HG03571 (cell line): ENCODE data around the gene NAV2.
"Not testable (repeated sequence)": the region's sequence is repeated elsewhere in the genome, so short reads cannot be mapped to it uniquely, and the experiment has no call there.

Experiments used
- ATAC-seq: cut with Tn5 transposase; IDR thresholded peaks from one replicate; pipeline ENCODE4 v1.9.1; 2021; ENCODE audit not compliant: unreplicated experiment

NAV2 gene

DNA sequence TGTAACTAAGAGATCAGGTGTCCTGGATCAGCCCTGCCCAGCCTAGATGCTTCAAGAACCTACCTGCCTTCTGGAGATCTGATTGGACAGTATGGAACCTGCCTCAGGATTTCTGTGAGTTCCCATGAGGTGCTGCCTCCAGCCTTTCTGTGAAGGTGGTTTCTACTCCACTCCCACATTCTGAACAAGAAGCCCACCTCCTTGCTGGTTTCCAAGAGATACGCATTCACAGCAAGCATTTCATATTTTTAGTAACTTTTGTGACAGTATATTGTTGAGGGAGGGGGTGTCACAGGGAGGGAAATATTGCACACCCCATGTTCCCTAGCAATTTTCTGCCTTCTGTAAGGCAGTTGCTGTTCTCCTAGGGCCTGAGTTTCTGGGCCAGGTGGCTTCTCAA is 204.4 kb downstream of the NAV2 start:
- ATAC-seq = no peak

- no peak for ATAC-seq
These were observed 205.8 kb downstream of the NAV2 start for GRCh38 chr11:19918302-19919049.

DNA sequence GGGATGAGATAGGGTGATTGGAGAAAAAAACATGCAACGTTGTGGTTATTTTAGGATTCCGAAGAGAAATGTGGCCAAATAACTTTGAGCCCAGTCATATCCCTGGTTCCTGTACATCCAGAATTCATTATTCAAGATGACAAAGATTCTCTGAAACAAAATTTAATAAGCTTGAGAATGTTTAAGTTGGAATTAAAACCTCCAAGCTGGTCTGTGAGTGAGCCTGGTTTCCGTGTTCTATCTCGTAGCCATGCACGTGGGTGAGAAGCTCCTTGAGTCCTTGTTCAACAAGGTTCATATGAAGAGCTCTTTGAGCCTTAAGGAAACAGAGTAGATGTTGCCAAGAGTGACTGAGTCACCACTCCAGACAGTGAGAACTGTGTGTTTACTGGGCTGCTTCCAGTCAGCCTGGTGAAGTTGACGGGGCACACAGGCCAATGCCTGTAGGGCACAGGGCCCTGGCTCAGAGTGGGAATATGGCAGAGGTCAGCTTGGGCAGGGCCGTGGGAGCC is 206.5 kb downstream of the NAV2 start:
- ATAC-seq = no peak

- no peak for ATAC-seq
These were observed 208.3 kb downstream of the NAV2 start for GRCh38 chr11:19920982-19921381.

- ATAC-seq = no peak
These were observed 209.5 kb downstream of the NAV2 start for GRCh38 chr11:19921976-19922688.

DNA sequence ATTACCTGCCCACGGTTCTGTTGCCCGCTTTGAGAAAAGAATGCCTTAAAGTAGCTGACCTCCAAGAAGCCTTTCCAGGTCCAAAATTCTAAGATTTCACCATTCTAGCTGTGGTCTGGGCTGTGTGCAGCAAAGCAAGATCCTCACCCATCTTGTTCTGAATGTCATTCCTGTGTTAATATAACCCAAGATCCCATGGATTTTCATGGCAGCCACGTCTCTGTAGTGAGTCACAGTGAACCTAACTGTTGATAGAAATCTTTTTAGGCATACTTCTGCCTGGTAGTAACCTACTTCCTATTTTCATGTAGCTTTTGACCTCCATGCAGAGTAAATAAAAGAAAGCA is 210.0 kb downstream of the NAV2 start:
- no peak for ATAC-seq

DNA sequence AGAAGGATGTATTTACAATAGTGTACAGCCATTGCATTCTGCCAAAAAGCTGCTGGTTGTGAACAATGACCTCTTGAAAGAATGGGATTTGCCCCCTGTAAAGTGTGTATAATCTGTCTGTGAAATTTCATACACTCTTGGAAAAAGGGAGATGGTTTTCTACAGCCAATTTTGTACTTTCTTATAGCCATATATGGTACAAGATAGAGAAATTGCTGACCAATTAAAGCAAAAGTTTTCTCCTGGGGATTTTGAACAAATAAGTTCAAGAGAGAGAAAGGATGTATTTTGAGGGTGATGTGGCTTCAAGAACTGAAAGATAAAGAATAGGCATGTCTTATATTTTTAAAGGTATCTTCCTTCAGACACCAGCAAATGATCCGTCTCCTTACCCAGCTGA is 211.0 kb downstream of the NAV2 start:
- ATAC-seq = no peak

DNA sequence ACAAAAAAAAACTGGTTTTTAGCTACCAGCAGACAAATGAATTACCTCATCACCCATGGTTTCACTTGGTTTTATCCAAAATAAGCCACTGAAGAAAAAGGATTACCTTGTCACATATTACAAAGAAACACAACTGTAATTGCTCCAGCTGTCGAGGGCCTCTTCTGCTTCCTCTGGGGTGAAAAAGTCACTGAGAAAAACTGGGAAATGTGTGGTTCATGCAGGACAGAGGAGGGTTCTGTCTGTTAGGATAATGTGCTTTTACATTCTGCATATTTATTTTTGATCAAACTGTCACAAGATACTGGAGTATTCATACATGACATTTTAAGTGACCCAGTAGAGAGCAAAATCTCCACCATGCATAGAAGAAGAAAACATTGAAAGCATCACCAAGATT is 211.7 kb downstream of the NAV2 start:
- ATAC-seq = no peak

DNA sequence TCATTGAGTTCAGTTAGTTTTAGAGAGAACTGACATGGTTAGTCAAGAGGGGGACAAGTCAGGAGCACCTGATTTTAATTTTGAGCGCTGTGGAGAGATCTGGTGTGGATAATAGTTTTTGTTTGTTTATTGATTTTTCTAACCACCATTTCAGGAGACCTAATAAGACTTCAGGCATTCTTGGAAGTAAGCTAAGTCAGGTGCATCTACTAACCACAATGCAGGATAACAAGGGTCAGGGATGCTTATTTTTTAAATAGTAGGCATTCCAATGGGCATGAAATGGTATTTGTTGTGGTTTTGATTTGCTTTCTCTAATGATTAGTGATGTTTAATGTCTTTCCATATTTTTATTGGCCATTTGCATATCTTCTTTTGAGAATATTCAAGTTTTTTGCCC is 212.1 kb downstream of the NAV2 start:
- no peak for ATAC-seq

GRCh38 chr11:19927403-19927802 is 214.8 kb downstream of the NAV2 start:
- ATAC-seq = not testable (repeated sequence)

DNA sequence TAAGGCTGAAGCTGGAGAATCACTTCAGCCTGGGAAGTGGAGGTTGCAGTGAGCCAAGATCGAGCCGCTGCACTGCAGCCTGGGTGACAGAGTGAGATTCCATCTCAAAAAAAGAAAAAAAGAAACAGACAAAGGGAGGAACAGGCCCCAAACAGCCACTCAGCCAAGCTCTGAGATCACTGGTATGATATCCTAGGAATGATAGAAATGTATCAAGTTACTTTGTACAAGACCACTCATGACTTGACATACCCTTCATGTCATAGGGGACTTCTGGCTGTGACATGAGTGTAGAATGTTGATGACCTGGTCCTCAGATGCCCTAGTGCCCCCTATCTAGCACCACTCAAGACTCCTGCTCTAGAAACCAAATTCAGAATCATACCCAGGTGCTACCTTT is 216.5 kb downstream of the NAV2 start:
- no peak for ATAC-seq

GRCh38 chr11:19929655-19930054 is 217.0 kb downstream of the NAV2 start:
- no peak for ATAC-seq

GRCh38 chr11:19931141-19931770 is 218.6 kb downstream of the NAV2 start:
- no peak for ATAC-seq

DNA sequence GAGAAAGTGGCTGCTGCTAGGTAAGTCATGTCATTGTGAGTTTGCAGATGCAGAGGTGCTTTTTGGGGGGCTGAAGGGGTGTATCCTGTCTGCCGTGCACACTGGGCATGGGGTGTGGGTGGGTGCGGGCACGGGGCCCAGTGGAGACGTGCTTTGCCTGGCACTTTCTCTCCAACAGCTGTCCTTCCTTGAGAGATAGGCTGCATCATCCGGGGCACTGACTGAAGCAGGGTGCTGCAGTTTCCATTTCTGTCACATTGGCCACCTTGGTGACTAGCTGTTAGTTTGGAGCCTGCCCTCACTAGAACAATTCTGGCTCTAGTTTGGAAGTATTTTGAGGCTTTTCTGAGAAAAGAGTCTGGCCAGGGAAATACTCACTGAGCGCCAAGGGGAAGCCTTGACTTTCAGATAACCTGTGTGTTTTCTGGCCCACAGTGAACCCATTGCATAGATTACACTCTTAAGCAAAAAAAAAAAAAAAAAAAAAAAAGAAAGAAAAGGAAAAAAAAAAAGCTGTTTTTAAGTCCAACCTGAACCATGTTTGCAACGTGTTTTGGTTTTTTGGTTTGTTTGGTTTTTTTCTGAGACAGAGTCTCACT is 219.2 kb downstream of the NAV2 start:
- ATAC-seq = no peak

DNA sequence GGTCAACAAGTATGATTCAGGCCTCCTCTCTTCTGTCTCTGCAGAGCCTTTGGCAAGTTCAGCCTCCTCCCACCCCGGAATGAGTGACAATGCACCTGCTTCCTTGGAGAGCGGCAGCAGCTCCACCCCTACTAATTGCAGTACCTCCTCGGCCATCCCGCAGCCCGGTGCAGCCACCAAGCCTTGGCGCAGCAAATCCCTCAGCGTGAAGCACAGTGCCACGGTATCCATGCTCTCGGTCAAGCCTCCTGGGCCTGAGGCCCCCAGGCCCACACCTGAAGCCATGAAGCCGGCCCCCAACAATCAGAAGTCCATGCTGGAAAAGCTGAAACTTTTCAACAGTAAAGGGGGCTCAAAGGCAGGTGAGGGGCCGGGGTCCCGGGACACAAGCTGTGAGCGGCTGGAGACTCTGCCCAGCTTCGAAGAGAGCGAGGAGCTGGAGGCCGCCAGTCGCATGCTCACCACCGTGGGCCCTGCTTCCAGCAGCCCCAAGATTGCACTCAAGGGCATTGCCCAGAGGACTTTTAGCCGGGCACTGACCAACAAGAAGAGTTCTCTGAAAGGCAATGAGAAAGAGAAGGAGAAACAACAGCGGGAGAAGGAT is 220.6 kb downstream of the NAV2 start:
- no peak for ATAC-seq

- ATAC-seq = no peak
These were observed 221.3 kb downstream of the NAV2 start for GRCh38 chr11:19933801-19934488.

DNA sequence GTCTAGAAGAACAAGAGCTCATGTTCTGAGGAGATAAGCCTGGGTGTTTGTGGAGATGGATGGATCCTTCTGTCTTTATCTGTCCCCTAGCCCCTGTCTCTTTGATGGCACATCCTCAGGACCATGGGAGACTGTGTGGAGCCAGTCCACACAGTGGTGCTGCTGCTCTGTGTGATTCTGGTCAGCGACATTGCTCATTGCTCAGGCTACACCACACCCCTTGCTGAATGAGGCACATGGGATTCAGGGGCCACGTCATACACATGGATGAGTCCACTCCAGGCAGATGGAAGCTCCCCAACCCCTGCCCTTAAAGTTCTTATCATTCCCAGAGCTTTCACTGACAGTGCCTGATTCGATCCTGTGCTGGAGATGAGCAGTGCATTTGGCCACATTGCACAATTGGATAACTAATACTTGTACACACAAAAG is 222.2 kb downstream of the NAV2 start:
- no peak for ATAC-seq

DNA sequence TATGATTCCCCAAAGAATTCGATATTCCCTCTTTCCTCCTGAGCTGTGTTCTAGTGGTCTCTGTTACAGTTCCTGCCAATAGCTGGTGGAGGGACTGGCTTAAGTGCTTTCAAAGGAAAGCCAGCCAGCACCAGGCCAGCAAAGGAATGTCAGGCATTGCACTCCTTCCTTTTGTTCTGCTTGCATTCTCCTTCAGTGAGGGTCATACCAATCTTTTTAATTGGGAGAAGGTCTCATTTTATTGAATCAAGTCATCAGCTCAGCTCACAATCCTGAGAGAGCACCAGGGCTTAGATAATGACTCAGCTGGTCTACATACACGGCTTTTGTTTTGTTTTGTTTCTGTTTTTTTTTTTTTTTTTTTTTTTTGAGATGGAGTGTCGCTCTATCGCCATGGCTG is 222.9 kb downstream of the NAV2 start:
- ATAC-seq = no peak

DNA sequence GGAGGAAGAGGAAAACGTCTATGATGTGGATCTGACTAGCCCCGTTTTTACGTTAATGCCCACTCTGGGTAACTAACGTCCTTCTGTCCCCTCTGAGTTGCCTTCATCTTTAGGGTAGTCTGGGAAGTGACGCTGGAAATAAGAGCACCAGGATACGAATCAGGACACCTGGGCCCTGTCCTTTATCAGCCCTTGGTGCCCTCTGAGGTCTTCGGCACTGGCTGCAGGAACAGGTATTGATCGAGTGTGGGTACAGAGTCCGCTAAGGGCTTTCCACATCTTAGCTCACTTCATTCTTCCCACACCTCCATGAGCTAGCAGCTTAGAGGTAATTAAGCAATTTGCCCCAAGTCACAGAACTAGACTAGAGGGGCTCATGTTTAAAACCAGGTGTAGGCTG is 223.8 kb downstream of the NAV2 start:
- ATAC-seq = no peak

DNA sequence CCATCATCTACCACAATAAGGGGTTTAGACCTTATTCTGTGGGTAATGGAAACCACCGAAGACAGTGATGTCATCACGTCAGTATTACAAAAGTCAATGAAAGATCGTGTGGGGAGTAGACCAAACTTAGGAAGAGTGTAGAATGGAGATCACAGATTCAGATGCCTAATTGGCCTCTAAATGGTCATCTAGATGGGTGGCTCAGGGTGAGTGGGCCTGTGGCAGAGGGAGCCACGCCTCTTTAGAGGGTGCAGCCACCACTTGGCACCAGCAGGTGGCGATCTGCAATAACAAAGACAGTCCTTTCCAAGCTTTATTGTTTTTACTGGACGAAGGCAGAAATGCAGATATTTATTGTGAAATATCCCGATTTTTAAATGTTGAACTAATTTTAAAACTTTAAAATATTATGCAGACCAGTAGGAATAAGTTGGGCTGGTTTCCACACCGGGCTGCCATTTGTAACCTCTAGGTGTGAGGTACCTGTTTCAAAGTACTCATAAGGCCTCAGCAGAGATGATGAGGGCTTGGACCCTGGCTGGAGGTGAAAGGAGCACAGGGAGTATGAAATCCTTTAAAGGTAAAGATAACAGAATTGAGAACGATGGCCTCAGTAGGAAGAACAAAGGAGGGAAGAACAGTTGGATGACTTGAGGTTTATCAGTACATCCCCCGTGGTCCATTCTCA is 225.7 kb downstream of the NAV2 start:
- no peak for ATAC-seq
